ENCODE results near the gene GAS1.

- TF ChIP-seq CTCF (IDR thresholded peaks at IDR 0.05 in 4 of 5, conservative IDR thresholded peaks at IDR 0.05 in 1 of 5) (no peak), POLR2A (IDR thresholded peaks at IDR 0.05) (no peak)
These were observed 28.3 kb upstream of the GAS1 start for GRCh38 chr9:86975606-86976005.

Data from gastrocnemius medialis (tissue), 4 donors.